HFFc6 (cell line): ENCODE measurements around the gene SBK3. TPM values are rescaled to one million over a fixed set of nuclear protein-coding genes. Genes with fewer than 3 reads are reported as not detected.

Source experiments
- DNase-seq: peaks from one replicate; pipeline ENCODE4 v3.0.0-alpha.2; 2018
- H3K27ac Mint-ChIP-seq: 2 replicates; pipeline ENCODE4 v1.8.0; 2020; ENCODE audit warnings: mild to moderate bottlenecking, mixed read lengths
- H3K27me3 Mint-ChIP-seq: 2 replicates; pipeline ENCODE4 v1.8.0; 2021; ENCODE audit warnings: mild to moderate bottlenecking, moderate library complexity, mixed read lengths; ENCODE audit not compliant: insufficient read depth
- H3K36me3 Mint-ChIP-seq: 2 replicates; pipeline ENCODE4 v1.8.0; 2021; ENCODE audit warnings: low read depth, mixed read lengths
- H3K4me1 Mint-ChIP-seq: 2 replicates; pipeline ENCODE4 v1.8.0; 2020; ENCODE audit warnings: low read depth, mixed read lengths
- H3K4me3 Mint-ChIP-seq: 2 replicates; pipeline ENCODE4 v1.8.0; 2020; ENCODE audit warnings: mild to moderate bottlenecking, moderate library complexity, mixed read lengths
- H3K9me3 Mint-ChIP-seq: 2 replicates; pipeline ENCODE4 v1.8.0; 2020; ENCODE audit warnings: mild to moderate bottlenecking, mixed read lengths
- total RNA-seq, 6 experiments: library from RNA; stranded (reverse); fragmentation: NEBNext Ultra II Directional; extraction: Animal tissue kit (Norgen Biotek cat#: 25700); gene quantifications; 2 replicates in 1 of 6; 3 replicates in 5 of 6; pipeline ENCODE4 v1.2.3, GENCODE V29; 2021
- TF ChIP-seq, protein P1 (sequence below): fragments of 200-600 bp; sonication (generic); IDR thresholded peaks from 2 replicates; pipeline ENCODE4 v1.5.0; 2021; ENCODE audit warnings: antibody characterized with exemption, mild to moderate bottlenecking

SBK3 gene
- total RNA-seq, 6 experiments from 2014 or later = not detected

DNA sequence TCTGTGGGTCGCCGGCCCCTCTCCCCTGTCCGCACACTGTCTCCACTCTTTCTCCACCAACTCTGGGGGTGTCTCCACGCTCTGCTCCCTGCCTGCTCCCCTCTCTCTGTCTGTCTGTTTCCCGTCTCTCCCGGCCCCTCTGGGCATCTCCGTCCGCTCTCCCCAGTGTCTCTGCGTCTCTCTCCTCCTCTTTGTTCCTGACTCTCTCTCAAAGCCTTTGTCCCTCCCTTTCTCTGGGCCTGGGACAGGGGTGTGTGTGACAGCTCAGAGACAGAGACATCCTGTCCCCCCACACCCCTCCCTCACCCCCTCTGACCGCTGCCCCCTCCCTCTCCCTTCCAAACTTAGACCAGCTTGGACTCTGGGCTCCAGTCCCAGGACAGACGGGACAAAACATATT lies 668 bp upstream of the SBK3 start:
- peaks cover 45% of the 10 kb centered on the region for H3K4me1 Mint-ChIP-seq
- H3K9me3 Mint-ChIP-seq = no peaks in the 10 kb centered on the region
- H3K27me3 Mint-ChIP-seq = peaks cover 7% of the 10 kb centered on the region; the same call in 1 of the 2 replicates
- H3K36me3 Mint-ChIP-seq = no peaks in the 10 kb centered on the region
- H3K4me3 Mint-ChIP-seq = no peak overlapping the region
- no peak for DNase-seq
- TF ChIP-seq, protein P1, sequence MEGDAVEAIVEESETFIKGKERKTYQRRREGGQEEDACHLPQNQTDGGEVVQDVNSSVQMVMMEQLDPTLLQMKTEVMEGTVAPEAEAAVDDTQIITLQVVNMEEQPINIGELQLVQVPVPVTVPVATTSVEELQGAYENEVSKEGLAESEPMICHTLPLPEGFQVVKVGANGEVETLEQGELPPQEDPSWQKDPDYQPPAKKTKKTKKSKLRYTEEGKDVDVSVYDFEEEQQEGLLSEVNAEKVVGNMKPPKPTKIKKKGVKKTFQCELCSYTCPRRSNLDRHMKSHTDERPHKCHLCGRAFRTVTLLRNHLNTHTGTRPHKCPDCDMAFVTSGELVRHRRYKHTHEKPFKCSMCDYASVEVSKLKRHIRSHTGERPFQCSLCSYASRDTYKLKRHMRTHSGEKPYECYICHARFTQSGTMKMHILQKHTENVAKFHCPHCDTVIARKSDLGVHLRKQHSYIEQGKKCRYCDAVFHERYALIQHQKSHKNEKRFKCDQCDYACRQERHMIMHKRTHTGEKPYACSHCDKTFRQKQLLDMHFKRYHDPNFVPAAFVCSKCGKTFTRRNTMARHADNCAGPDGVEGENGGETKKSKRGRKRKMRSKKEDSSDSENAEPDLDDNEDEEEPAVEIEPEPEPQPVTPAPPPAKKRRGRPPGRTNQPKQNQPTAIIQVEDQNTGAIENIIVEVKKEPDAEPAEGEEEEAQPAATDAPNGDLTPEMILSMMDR = no peak
- H3K27ac Mint-ChIP-seq = no peak overlapping the region

DNA sequence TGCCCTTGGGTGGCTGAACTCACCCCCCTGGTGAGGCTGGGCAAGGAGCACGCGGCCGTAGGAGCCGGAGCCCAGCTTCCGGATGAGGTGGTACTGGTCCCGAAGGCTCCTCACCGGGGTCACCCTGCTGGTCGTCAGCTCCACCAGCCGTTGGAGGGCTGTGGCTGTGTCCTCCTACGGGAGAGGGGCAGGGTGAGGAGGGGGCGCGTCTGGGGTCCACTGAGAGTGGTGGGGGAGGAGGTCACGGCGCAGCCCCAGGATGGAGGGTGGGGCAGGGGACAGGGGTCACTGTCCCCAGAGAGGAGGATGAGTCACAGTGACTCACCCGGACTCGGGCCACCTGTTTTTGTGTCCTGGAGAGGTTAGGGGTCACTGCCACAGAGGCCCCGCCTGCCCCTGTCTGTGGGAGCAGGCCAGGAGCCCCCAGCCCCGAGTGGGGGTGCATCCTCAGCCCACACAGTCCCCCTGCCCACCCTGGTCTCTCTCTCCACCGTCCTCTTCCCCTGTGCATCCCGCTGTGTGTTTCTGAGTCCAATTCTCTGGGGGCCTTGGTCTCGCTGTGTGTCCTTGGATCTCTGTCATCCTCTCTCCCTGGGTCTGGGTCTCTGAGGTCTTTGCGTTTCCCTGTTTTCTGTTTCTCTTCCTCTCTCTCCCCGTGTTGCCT lies 435 bp downstream of the SBK3 start:
- TF ChIP-seq, protein P1 = no peak
- no peaks in the 10 kb centered on the region for H3K9me3 Mint-ChIP-seq
- H3K27ac Mint-ChIP-seq = no peak overlapping the region
- no peak for DNase-seq
- no peak overlapping the region for H3K4me3 Mint-ChIP-seq
- H3K36me3 Mint-ChIP-seq = no peaks in the 10 kb centered on the region
- peaks cover 39% of the 10 kb centered on the region for H3K4me1 Mint-ChIP-seq
- peaks cover 11% of the 10 kb centered on the region; the same call in 1 of the 2 replicates for H3K27me3 Mint-ChIP-seq

DNA sequence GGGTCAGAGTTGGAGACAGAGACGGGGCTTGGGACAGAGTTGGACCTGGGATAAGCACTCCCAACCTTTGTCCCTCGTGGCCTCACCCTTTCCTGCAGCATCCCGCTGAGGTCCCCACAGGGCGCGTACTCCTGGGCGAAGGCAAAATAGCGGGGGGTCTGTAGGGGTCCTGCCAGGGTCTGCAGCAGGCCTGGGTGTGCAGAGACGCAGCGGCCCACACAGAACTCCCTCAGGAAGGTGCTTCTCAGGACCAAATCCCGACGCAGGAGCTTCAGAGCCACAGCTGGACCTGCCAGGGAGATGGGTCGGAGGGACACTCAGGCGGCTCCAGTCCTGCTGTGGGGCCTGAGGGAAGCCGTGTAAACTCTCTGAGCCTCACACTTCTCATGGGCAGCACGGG lies 1.3 kb downstream of the SBK3 start:
- Mint-ChIP-seq H3K4me3 (no peak overlapping the region), H3K4me1 (peaks cover 32% of the 10 kb centered on the region), H3K27me3 (peaks cover 11% of the 10 kb centered on the region; the same call in 1 of the 2 replicates), H3K36me3 (no peaks in the 10 kb centered on the region), H3K9me3 (no peaks in the 10 kb centered on the region), H3K27ac (no peak overlapping the region)
- DNase-seq = no peak
- TF ChIP-seq, protein P1 = no peak

DNA sequence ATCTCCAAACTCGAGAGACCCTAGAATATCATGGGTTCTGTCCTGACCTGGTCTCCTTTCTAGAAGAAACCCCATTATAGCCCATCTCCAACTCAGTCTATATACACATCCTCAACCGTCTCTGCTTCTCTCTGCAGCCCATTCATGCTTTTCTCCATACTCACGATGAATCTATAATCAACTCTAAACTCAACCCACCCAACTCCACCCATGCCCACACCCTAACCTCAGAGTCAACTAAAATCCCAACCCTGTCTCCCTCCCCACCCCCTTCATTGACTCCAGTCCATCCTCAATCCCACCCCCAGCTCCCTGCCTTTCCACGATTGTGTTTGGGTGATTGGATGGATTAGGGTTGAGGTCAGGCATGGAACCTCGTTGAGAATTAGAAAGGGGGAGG lies 1.8 kb downstream of the SBK3 start:
- Mint-ChIP-seq H3K36me3 (no peaks in the 10 kb centered on the region), H3K4me1 (peaks cover 32% of the 10 kb centered on the region), H3K27ac (no peak overlapping the region), H3K27me3 (peaks cover 11% of the 10 kb centered on the region; the same call in 1 of the 2 replicates), H3K9me3 (no peaks in the 10 kb centered on the region), H3K4me3 (no peak overlapping the region)
- DNase-seq = no peak
- TF ChIP-seq, protein P1 = no peak

DNA sequence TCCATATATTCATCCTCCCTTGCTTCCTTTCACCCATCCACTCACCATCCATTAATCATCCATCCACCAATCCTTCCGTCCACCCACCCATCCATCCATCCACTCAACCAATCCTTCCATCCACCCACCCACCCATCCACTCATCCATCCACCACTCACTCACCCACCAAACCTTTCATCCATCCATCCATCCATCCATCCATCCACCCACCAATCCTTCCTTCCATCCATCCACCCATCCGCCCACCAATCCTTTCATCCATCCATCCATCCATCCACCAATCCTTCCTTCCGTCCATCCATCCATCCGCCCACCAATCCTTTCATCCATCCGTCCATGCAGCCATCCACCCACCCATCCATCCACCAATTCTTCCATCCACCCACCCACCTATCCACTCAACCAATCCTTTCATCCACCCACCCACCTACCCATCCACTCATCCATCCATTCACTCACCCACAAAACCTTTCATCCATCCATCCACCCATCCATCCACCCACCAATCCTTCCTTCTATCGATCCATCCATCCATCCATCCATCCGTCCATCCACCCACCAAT lies 3.0 kb downstream of the SBK3 start:
- no peak overlapping the region for H3K4me3 Mint-ChIP-seq
- H3K4me1 Mint-ChIP-seq = peaks cover 21% of the 10 kb centered on the region
- no peaks in the 10 kb centered on the region for H3K9me3 Mint-ChIP-seq
- TF ChIP-seq, protein P1 = no peak
- no peak for DNase-seq
- H3K27me3 Mint-ChIP-seq = peaks cover 11% of the 10 kb centered on the region; the same call in 1 of the 2 replicates
- H3K36me3 Mint-ChIP-seq = no peaks in the 10 kb centered on the region
- no peak overlapping the region for H3K27ac Mint-ChIP-seq
